ENCODE measurements around the gene SPOUT1.

GRCh38 chr9:128823362-128823902 lies 6.2 kb downstream of the SPOUT1 start:
- TF ChIP-seq CTCF (IDR thresholded peaks at IDR 0.05), result no peak
- no peak for TF ChIP-seq POLR2A (IDR thresholded peaks at IDR 0.05)
